DMS 273 treated with DMSO at 0.1 percent for 48 hours (cell line): ENCODE data around the gene MACROD1.

Source experiments
- DNase-seq: peaks from one replicate; lab custom pipeline; 2025; lab: John Stamatoyannopoulos, UW

The MACROD1 gene

DNA sequence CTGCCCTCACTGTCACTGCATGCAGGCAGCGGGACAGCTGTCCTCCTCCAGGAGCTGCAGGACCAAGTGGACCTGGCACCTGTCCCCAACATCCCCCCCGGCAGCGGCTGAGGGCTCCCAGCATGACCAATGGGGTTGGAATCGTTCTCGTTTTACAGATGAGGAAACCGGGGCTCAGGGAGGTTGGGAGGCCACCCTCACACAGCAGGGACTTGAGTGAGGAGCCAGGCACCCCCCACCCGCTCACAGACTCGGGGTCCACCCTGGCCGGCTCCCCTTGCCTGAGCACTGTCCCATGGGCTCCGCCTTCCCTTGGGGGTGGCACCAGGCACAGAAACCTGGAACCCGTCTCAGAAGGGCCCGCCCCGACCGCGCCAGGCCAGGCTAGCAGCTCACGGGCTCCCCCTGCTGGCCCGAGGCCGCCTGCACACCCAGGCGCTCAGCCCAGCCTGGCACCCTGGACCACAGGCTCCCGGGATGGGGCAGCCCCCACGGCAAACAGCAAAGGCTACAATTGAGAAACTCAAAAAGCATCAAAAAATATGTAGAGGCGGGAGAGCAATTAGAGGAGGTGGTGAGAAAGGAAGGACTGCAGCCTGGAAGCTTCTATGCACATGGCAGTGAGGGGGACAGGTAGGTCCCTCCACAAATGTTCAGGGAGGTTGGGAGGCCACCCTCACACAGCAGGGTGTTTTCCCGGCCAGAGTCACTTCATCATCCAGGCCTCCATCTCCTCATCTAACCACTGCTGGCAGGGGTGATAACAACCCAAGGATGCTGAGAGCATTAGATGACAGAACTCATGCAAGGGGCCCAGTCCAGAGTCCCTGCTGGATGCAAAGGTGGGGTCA lies 12.8 kb downstream of the MACROD1 start:
- no peak for DNase-seq

DNA sequence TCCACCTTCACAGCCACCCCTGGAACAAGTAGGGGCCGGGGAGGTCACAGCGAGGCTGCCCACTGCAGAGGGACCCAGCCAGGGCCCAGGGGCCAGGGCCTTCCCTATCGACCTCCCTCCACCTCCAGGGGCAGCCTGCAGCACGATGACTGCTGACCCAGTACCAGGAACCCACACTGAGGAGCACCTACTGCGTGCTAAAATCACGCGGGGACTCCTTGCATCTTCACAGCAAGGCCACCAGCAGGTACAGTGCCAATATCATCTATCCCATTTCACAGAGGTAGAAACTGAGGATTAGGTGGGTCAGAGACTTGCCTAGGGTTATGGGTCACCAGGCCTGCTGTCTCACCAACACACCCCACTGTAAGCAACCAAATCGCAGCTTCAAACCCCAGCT lies 14.6 kb downstream of the MACROD1 start:
- no peak for DNase-seq

DNA sequence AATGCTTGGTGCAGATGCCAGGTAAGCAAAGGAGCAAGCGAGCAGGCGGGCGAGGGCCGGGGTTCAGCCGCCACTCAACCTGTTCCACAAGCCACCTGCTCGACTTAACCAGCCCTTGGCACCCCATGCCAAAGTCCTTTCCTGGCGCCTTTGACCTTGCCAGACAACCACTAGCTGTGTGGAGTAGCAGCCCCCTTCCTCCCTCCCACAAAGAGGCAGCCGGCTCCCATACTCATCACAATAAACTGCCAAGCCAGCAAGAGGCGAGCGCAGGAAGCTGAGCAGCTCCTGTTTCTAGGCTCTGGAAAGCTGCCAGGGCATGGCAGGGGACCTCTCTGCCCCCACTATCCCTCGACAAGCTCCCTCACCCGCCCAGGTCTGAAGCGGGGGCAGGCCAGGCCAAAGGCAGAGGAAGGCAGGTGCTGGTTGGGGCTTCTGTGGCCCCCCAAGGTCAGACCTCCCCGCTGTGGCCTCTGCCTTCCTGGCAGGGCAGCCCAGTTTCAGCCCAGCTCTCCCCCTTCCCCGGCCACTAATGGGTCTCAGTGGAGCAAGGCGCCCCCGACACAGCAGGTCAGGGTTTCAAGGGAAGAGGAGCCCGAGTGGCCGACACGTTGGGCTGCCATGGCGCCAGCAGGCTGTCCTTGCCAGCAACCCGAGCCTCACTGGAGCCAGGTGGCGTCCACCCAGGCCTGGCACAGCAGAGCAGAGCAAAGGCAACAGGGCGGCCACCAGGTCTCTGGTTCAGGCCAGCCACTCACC lies 15.3 kb downstream of the MACROD1 start:
- DNase-seq: no peak

- no peak for DNase-seq
Observed at GRCh38 chr11:64150051-64150450, 15.9 kb downstream of the MACROD1 start.

- no peak for DNase-seq
Observed at GRCh38 chr11:64148917-64149617, 16.8 kb downstream of the MACROD1 start.

GRCh38 chr11:64148226-64148916 lies 17.5 kb downstream of the MACROD1 start:
- DNase-seq: peak; percentile 16

- peak; percentile 27 for DNase-seq
Observed at GRCh38 chr11:64146036-64146955, 19.6 kb downstream of the MACROD1 start.

- no peak for DNase-seq
Observed at GRCh38 chr11:64144587-64145472, 21.1 kb downstream of the MACROD1 start.

DNA sequence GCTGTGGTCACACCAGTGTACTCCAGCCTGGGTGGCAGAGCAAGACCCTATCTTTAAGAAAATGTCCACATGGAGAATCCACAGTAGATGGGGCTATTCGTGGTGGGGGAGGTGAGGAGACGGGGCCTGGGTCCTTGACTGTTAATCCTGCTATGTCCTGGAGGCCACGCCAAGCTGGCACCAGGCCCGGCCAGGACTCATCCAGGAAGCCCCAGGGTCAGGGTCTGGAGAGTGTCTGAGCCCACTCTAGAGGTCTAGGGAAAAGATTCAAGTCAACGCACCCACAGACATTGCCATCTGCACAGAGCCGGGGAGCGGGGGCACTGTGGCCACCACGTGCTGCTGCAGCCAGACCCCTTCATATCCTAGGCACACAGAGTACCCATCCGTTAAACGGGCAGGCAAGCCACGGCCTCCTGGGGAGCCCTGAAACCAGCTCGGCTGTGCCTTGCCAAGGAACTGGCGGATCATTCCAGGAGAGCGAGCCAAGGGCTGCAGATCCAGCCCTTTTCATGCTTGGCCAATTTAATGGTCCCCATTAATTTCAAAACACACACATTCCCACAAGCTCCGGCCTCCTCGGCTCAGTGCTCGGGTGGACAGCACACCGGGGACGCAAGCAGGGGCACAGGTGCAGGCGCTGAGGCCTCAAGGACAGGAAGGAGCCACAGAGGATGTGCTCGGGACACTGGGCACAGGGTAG lies 24.7 kb downstream of the MACROD1 start:
- DNase-seq: no peak

DNA sequence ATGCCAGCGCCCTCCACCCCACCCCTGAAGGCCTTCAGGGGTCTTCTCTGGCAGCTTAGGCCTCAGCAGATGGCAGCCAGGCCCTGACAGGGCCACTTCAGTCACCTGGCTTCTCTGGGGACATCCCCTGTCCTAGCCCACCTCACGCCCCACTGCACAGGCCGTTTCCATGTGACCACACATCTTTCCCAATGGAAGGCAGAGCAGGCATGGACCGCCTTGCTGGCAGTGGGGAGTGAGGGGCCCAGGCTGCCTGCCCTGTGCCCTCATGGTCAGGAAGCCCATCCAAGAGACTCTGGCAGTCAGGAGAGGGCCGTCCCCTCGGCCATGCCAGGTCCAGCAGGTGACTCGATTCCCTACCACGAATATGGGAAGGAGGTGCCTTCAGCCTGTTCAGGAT lies 25.8 kb downstream of the MACROD1 start:
- DNase-seq: no peak

GRCh38 chr11:64139049-64139448 lies 26.9 kb downstream of the MACROD1 start:
- no peak for DNase-seq

- no peak for DNase-seq
Observed at GRCh38 chr11:64138398-64138797, 27.5 kb downstream of the MACROD1 start.

- no peak for DNase-seq
Observed at GRCh38 chr11:64136765-64137441, 29.0 kb downstream of the MACROD1 start.

- no peak for DNase-seq
Observed at GRCh38 chr11:64135711-64136110, 30.2 kb downstream of the MACROD1 start.

GRCh38 chr11:64134963-64135362 lies 30.9 kb downstream of the MACROD1 start:
- DNase-seq: no peak

- no peak for DNase-seq
Observed at GRCh38 chr11:64132982-64133705, 32.8 kb downstream of the MACROD1 start.

GRCh38 chr11:64132191-64132771 lies 33.6 kb downstream of the MACROD1 start:
- DNase-seq: no peak
